Endothelial cell of umbilical vein (primary cell): ENCODE data around the gene ANKRD13C. TPM values are rescaled to one million over a fixed set of nuclear protein-coding genes. Genes with fewer than 3 reads are reported as not detected.

ENCODE experiments used
- BruUV-seq: library from RNA; stranded (reverse); fragments of 400-500 nt; replicated peaks from 2 replicates; lab custom pipeline; 2021; lab: Mats Ljungman, UMichigan
- CTCF ChIA-PET: fragments of 300-600, 350-600 bp; sonication (Branson Sonifier 250); formaldehyde crosslinking; loops from one replicate; lab custom pipeline; 2021; ENCODE audit warnings: antibody characterized with exemption, inconsistent platforms; lab: Charles Lee
- POLR2A ChIA-PET: fragments of 300-600, 350-600 bp; sonication (Branson Sonifier 250); formaldehyde crosslinking; loops from one replicate; lab custom pipeline; 2021; ENCODE audit warnings: antibody characterized with exemption, inconsistent platforms; lab: Charles Lee
- DNase-seq: peaks from one replicate; pipeline ENCODE4 v3.0.0-alpha.2; 2011; ENCODE audit warnings: low read depth, low spot score
- FAIRE-seq: peaks from 2 replicates; lab custom pipeline; 2011; peaks lifted over from hg19 to GRCh38; lab: Jason Lieb, UNC
- H2AFZ ChIP-seq: 2 replicates; pipeline ENCODE4 v1.6.0; 2012; ENCODE audit warnings: low read depth, low read length, control low read depth, inconsistent platforms
- H3K27ac ChIP-seq: 2 replicates; pipeline ENCODE4 v1.5.1; 2011; ENCODE audit warnings: low read depth, mild to moderate bottlenecking, control low read depth, low read length, moderate library complexity; ENCODE audit not compliant: insufficient read depth
- H3K27me3 ChIP-seq, 2 experiments: 2 replicates each; pipeline versions ENCODE4 v1.6.0 to v1.6.1; 2011; ENCODE audit warnings: low read length in 2 of 2, mixed read lengths in 1 of 2; ENCODE audit not compliant: control insufficient read depth in 2 of 2, insufficient read depth in 2 of 2
- H3K36me3 ChIP-seq, 2 experiments: 2 replicates in 1 of 2; 3 replicates in 1 of 2; pipeline ENCODE4 v1.5.1; 2011; ENCODE audit warnings: low read length in 2 of 2, mild to moderate bottlenecking in 1 of 2, moderate library complexity in 1 of 2; ENCODE audit not compliant: control insufficient read depth in 2 of 2, insufficient read depth in 2 of 2; ENCODE audit errors: extremely low read depth in 1 of 2
- H3K4me1 ChIP-seq: 3 replicates; pipeline ENCODE4 v1.5.1; 2011; ENCODE audit warnings: mild to moderate bottlenecking, low read length; ENCODE audit not compliant: control insufficient read depth, insufficient read depth; ENCODE audit errors: extremely low read depth
- H3K4me2 ChIP-seq: 2 replicates; pipeline ENCODE4 v1.6.1; 2011; ENCODE audit warnings: low read length, control low read depth, mixed read lengths; ENCODE audit not compliant: insufficient read depth
- H3K4me3 ChIP-seq, 3 experiments: fragments of 200-600 bp in 1 of 3; sonication (generic), shearing (Covaris generic) in 1 of 3; replicated peaks in 1 of 3; 2 replicates each; pipeline ENCODE4 v1.5.1; 2011 to 2016; ENCODE audit warnings: control low read depth in 3 of 3, low read length in 3 of 3, mild to moderate bottlenecking in 2 of 3, inconsistent platforms in 1 of 3, low read depth in 1 of 3, moderate library complexity in 1 of 3; ENCODE audit not compliant: insufficient read depth in 1 of 3
- H3K79me2 ChIP-seq: 2 replicates; pipeline ENCODE4 v1.6.0; 2012; ENCODE audit warnings: low read length, inconsistent platforms; ENCODE audit not compliant: control insufficient read depth, insufficient read depth
- H3K9ac ChIP-seq: replicated peaks from 2 replicates; pipeline ENCODE3; 2011; ENCODE audit warnings: low read length, control low read depth; ENCODE audit not compliant: insufficient read depth; ENCODE audit errors: extremely low read depth
- H3K9me1 ChIP-seq: replicated peaks from 3 replicates; pipeline ENCODE4 v1.6.0; 2011; ENCODE audit warnings: mild to moderate bottlenecking, low read length; ENCODE audit not compliant: control insufficient read depth, insufficient read depth; ENCODE audit errors: extremely low read depth
- H3K9me3 ChIP-seq: replicated peaks from 2 replicates; pipeline ENCODE4 v1.5.1; 2012; ENCODE audit warnings: low read length, inconsistent platforms; ENCODE audit not compliant: control insufficient read depth, insufficient read depth
- H4K20me1 ChIP-seq: replicated peaks from 2 replicates; pipeline ENCODE3; 2011; ENCODE audit warnings: mild to moderate bottlenecking, low read length; ENCODE audit not compliant: control insufficient read depth, insufficient read depth; ENCODE audit errors: extremely low read depth
- EZH2 ChIP-seq: IDR thresholded peaks from 2 replicates; pipeline ENCODE4 v1.6.1; 2012; ENCODE audit warnings: borderline replicate concordance, low read depth, mild to moderate bottlenecking, moderate library complexity, low read length, inconsistent platforms; ENCODE audit not compliant: severe bottlenecking
- FOS ChIP-seq: IDR thresholded peaks from 2 replicates; pipeline ENCODE4 v1.6.1; 2011; ENCODE audit warnings: mild to moderate bottlenecking, low read length, moderate library complexity, borderline replicate concordance; ENCODE audit not compliant: insufficient read depth
- GATA2 ChIP-seq: IDR thresholded peaks from 2 replicates; pipeline ENCODE4 v1.7.0; 2011; ENCODE audit warnings: low read depth, mild to moderate bottlenecking, moderate library complexity, mixed read lengths, low read length; ENCODE audit not compliant: insufficient read length, insufficient read depth
- JUN ChIP-seq: IDR thresholded peaks from 2 replicates; pipeline ENCODE4 v1.6.1; 2011; ENCODE audit warnings: borderline replicate concordance, low read depth; ENCODE audit not compliant: insufficient read length, insufficient read depth
- MYC ChIP-seq: IDR thresholded peaks from one replicate; pipeline ENCODE4 v1.6.1; 2011; ENCODE audit warnings: mild to moderate bottlenecking, low read depth, low read length
- POLR2A ChIP-seq: IDR thresholded peaks from 2 replicates; pipeline ENCODE4 v1.6.1; 2012; ENCODE audit warnings: low read depth, mild to moderate bottlenecking, control low read depth, low read length
- POLR2AphosphoS5 ChIP-seq: IDR thresholded peaks from 2 replicates; pipeline ENCODE4 v1.6.1; 2012; ENCODE audit warnings: low read depth, mild to moderate bottlenecking, control low read depth, low read length, moderate library complexity; ENCODE audit not compliant: insufficient read depth
- dilution Hi-C: fragments of 300-500 bp; cut with MboI; formaldehyde crosslinking; loops from one replicate; pipeline ENCODE4 v1.15.0; 2019; ENCODE audit warnings: low sequenced_read_pairs; ENCODE audit not compliant: extremely low pct_ligation_motif_present
- intact Hi-C: fragments of 100-400 bp; cut with micrococcal nuclease; formaldehyde crosslinking; loops from one replicate; pipeline ENCODE4 v1.10.0; 2022
- polyA plus RNA-seq, 4 experiments: library from polyadenylated mRNA; depleted of rRNA in 3 of 4; stranded (reverse) in 3 of 4; unstranded in 1 of 4; fragments of >200 nt; gene quantifications; 2 replicates each; pipeline versions ENCODE4 v1.2.1 to v1.2.3, GENCODE V29; 2011 to 2012; ENCODE audit warnings: missing spikeins in 1 of 4
- total RNA-seq: library from RNA; stranded (reverse); gene quantifications from 2 replicates; pipeline ENCODE4 v1.2.3, GENCODE V29; 2021

ANKRD13C gene
- total and polyA plus RNA-seq, 2 donors (not counting 3 experiments of a cell fraction or from before 2014, with no cell fraction given): 4.6 to 17.3 TPM

DNA sequence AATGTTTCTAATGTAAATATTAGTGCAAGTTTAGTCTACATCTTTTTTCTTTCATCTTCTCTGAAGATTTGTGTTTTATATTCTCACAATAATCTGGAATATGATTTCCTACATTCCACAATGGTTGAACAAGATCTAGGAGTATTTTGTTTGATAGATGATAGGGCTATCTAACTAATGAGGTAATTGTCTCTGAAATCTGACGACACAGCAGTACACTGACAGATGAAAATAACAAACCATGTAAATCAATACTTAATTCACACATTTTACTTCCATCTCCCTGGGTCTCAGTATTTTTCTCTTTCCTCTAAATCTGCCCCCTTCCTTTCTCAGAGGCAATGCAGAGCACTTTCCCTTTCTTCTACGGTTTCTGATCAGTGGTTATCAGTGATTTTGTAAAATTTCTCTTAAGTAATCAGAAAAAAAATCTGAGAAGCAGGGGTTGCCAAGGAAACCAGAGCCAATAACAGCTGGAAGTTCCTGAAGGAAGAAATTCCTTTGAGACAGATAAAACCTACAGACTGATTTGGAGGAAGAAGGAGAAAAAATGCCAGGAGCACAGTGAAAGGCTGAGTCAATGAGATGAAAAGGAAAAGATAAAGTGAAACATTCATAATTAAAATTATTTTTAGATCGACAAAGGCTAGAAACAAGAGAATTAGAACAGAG lies 7.3 kb upstream of the ANKRD13C start:
- Histone ChIP-seq H3K79me2 (no peaks in the 10 kb centered on the region), H3K27ac (peak overlapping the region; percentile 13), H3K9me3 (no peaks in the 10 kb centered on the region), H3K9ac (peak overlapping the region; percentile 1), H3K4me3 (no peak overlapping the region), H3K27me3 (no peaks in the 10 kb centered on the region), H3K9me1 (no peaks in the 10 kb centered on the region), H4K20me1 (no peaks in the 10 kb centered on the region), H3K36me3 (no peaks in the 10 kb centered on the region), H2AFZ (peak overlapping the region; percentile 21), H3K4me1 (peaks cover 3% of the 10 kb centered on the region), H3K4me2 (peak overlapping the region; percentile 65)
- intact Hi-C loops (loop anchor here (1.0 to 2.0 kb wide), 2 partner anchors 8 to 49 kb away; partner anchors contain the start of genes ANKRD13C and CTH), dilution Hi-C loops (no loop called here)
- DNase-seq (peak; percentile 70), FAIRE-seq (peak; percentile 55)
- TF ChIP-seq EZH2: no peak
- TF ChIP-seq POLR2AphosphoS5: no peak
- TF ChIP-seq GATA2: peak; percentile 57
- ChIA-PET POLR2A (no interaction called here), CTCF (no interaction called here)
- no TSS peak for BruUV-seq

DNA sequence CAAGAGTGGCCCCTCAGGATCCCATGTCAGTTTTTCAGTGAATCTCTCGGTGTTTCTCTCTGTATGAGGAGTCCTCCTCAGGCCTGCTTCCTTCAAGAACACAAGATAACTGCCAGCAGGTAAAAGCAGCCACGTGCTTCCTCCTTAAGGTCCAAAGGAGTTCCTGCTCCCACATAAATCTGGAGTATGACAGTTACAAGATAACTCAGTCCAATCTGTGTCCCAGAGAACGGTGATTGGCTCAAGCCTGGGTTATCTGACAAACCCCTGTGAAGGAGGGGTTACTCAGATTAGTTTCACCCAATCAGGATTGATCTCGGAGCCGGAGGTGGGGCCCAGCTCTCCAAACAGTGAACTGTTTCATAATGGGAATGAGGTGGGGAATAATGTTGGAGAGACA lies 5.8 kb upstream of the ANKRD13C start:
- peaks cover 3% of the 10 kb centered on the region for H3K4me1 ChIP-seq
- no peak for DNase-seq
- no peaks in the 10 kb centered on the region for H3K79me2 ChIP-seq
- intact Hi-C loops: no loop called here
- H3K9me1 ChIP-seq: no peaks in the 10 kb centered on the region
- H4K20me1 ChIP-seq: no peaks in the 10 kb centered on the region
- H3K9ac ChIP-seq: no peak overlapping the region
- no peaks in the 10 kb centered on the region for H3K9me3 ChIP-seq
- BruUV-seq: no TSS peak
- H3K4me3 ChIP-seq: no peak overlapping the region
- no peak overlapping the region for H3K4me2 ChIP-seq
- POLR2A ChIA-PET: no interaction called here
- CTCF ChIA-PET: no interaction called here
- dilution Hi-C loops: no loop called here
- no peak overlapping the region for H3K27ac ChIP-seq
- TF ChIP-seq POLR2A: no peak
- no peak for TF ChIP-seq JUN
- no peak for TF ChIP-seq POLR2AphosphoS5
- TF ChIP-seq FOS: no peak
- no peak for TF ChIP-seq GATA2
- no peak for TF ChIP-seq MYC
- peak; percentile 8 for FAIRE-seq
- no peak overlapping the region for H2AFZ ChIP-seq
- H3K36me3 ChIP-seq: no peaks in the 10 kb centered on the region
- no peaks in the 10 kb centered on the region for H3K27me3 ChIP-seq
